Measurements from ENCODE around the gene RPS4Y1. TPM values are rescaled to one million over a fixed set of nuclear protein-coding genes. Genes with fewer than 3 reads are reported as not detected.
"Not testable (repeated sequence)": the region's sequence is repeated elsewhere in the genome, so short reads cannot be mapped to it uniquely, and the experiment has no call there.

RPS4Y1 gene
- total RNA-seq, 1 donor from 2014 or later: 255 TPM

GRCh38 chrY:2868035-2868607 lies 26.7 kb downstream of the RPS4Y1 start:
- peaks cover 24% of the 10 kb centered on the region for H3K4me1 Mint-ChIP-seq (ENCODE audit: unreplicated experiment)
- no peak overlapping the region for H3K4me3 Mint-ChIP-seq (ENCODE audit: unreplicated experiment)
- H3K9me3 Mint-ChIP-seq (ENCODE audit: unreplicated experiment): no peaks in the 10 kb centered on the region
- no peak for DNase-seq (ENCODE audit: low spot score)
- no peak for TF ChIP-seq CTCF (IDR thresholded peaks at IDR 0.05; ENCODE audit: unreplicated experiment)
- H3K27ac Mint-ChIP-seq (ENCODE audit: unreplicated experiment): peak overlapping the region; percentile 13
- peaks cover 24% of the 10 kb centered on the region for H3K36me3 Mint-ChIP-seq (ENCODE audit: low read depth, unreplicated experiment)
- peaks cover 2% of the 10 kb centered on the region for H3K27me3 Mint-ChIP-seq (ENCODE audit: unreplicated experiment)

- not testable (repeated sequence) for DNase-seq (ENCODE audit: low spot score); H3K27ac Mint-ChIP-seq (ENCODE audit: unreplicated experiment); H3K27me3 Mint-ChIP-seq (ENCODE audit: unreplicated experiment); H3K9me3 Mint-ChIP-seq (ENCODE audit: unreplicated experiment); H3K4me3 Mint-ChIP-seq (ENCODE audit: unreplicated experiment)
- Mint-ChIP-seq H3K4me1 (ENCODE audit: unreplicated experiment) (peaks cover 11% of the 10 kb centered on the region), H3K36me3 (ENCODE audit: low read depth, unreplicated experiment) (peaks cover 12% of the 10 kb centered on the region)
Measured at GRCh38 chrY:2872234-2872633, 30.8 kb downstream of the RPS4Y1 start.

GRCh38 chrY:2874211-2874610 lies 32.8 kb downstream of the RPS4Y1 start:
- Mint-ChIP-seq H3K4me1 (ENCODE audit: unreplicated experiment) (peaks cover 4% of the 10 kb centered on the region), H3K27me3 (ENCODE audit: unreplicated experiment) (peaks cover 3% of the 10 kb centered on the region), H3K4me3 (ENCODE audit: unreplicated experiment) (no peak overlapping the region), H3K9me3 (ENCODE audit: unreplicated experiment) (no peaks in the 10 kb centered on the region), H3K36me3 (ENCODE audit: low read depth, unreplicated experiment) (peaks cover 12% of the 10 kb centered on the region), H3K27ac (ENCODE audit: unreplicated experiment) (no peak overlapping the region)
- no peak for DNase-seq (ENCODE audit: low spot score)
- no peak for TF ChIP-seq CTCF (IDR thresholded peaks at IDR 0.05; ENCODE audit: unreplicated experiment)

GRCh38 chrY:2883561-2883960 lies 42.2 kb downstream of the RPS4Y1 start:
- H3K36me3 Mint-ChIP-seq (ENCODE audit: low read depth, unreplicated experiment): no peaks in the 10 kb centered on the region
- H3K27me3 Mint-ChIP-seq (ENCODE audit: unreplicated experiment): peaks cover 2% of the 10 kb centered on the region

GRCh38 chrY:2885880-2886279 lies 44.5 kb downstream of the RPS4Y1 start:
- TF ChIP-seq CTCF (IDR thresholded peaks at IDR 0.05; ENCODE audit: unreplicated experiment): no peak
- H3K4me1 Mint-ChIP-seq (ENCODE audit: unreplicated experiment): peaks cover 16% of the 10 kb centered on the region
- no peak for DNase-seq (ENCODE audit: low spot score)
- H3K9me3 Mint-ChIP-seq (ENCODE audit: unreplicated experiment): no peaks in the 10 kb centered on the region
- H3K27me3 Mint-ChIP-seq (ENCODE audit: unreplicated experiment): no peaks in the 10 kb centered on the region
- H3K27ac Mint-ChIP-seq (ENCODE audit: unreplicated experiment): no peak overlapping the region
- no peak overlapping the region for H3K4me3 Mint-ChIP-seq (ENCODE audit: unreplicated experiment)
- no peaks in the 10 kb centered on the region for H3K36me3 Mint-ChIP-seq (ENCODE audit: low read depth, unreplicated experiment)

More at GRCh38 chrY:2883561-2883960, 42.2 kb downstream of the RPS4Y1 start:
- no peak for TF ChIP-seq CTCF (IDR thresholded peaks at IDR 0.05; ENCODE audit: unreplicated experiment)
- no peak for DNase-seq (ENCODE audit: low spot score)
- H3K4me3 Mint-ChIP-seq (ENCODE audit: unreplicated experiment): no peak overlapping the region
- no peak overlapping the region for H3K27ac Mint-ChIP-seq (ENCODE audit: unreplicated experiment)
- H3K4me1 Mint-ChIP-seq (ENCODE audit: unreplicated experiment): peaks cover 15% of the 10 kb centered on the region
- no peaks in the 10 kb centered on the region for H3K9me3 Mint-ChIP-seq (ENCODE audit: unreplicated experiment)
